ENCODE results near the gene NBDY.

NBDY gene

DNA sequence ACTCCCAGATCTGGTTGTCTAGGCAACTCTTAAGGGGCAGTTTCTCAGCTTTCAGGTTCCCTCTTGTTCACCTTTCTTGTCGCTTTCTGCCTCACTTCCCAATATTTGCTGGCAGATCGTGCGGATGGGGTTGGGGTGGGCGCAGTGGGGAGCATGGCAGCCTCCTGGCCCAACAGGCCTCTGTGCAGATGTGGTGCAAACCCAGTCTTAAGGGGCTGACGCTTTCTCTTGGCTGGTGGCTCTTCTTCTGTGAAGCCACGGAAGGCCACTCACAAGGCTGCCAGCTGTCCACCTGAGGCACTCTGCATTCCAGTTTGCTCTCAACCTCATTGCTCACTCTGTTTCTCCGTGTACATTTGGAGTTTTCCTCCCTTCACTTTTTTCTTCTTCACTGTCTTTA is 61.7 kb downstream of the NBDY start:
- no peak for DNase-seq (ENCODE audit: low read depth, low spot score)
- Histone ChIP-seq H3K9me3 (ENCODE audit: low read depth, low read length) (no peaks in the 10 kb centered on the region), H3K4me3 (no peak overlapping the region), H3K36me3 (ENCODE audit: insufficient read depth, low read length) (no peaks in the 10 kb centered on the region), H3K9ac (ENCODE audit: insufficient read length) (no peak overlapping the region), H3K27ac (no peak overlapping the region)
- TF ChIP-seq FOXP2 (optimal IDR thresholded peaks at IDR 0.05; ENCODE audit: control extremely low read depth, extremely low read length, insufficient read depth), result no peak
- TF ChIP-seq POLR2AphosphoS5 (IDR thresholded peaks at IDR 0.05; ENCODE audit: borderline replicate concordance, low read depth, low read length), result no peak
- TF ChIP-seq EZH2 (IDR thresholded peaks at IDR 0.05), result no peak

DNA sequence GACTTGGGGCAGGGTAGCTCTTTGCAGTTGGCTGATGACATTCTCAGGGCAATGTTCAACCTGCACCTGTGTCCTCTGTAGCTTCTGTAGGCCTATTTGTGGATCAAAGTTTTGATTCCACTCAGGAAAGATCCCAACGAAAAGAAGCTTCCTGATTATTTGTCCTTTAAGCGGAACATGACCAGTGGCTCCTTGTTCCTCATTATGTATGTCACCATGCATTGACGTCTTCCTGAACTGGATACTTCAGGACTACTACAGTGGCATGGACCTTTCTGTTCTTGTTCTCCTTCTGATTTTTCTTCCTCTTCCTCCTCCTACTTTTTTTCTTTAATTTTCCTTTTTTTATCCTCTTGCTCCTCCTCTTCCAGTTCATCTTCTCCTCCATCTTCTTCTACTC is 62.4 kb downstream of the NBDY start:
- Histone ChIP-seq H3K27ac (no peak overlapping the region), H3K36me3 (ENCODE audit: insufficient read depth, low read length) (no peaks in the 10 kb centered on the region), H3K9ac (ENCODE audit: insufficient read length) (no peak overlapping the region), H3K4me3 (no peak overlapping the region), H3K9me3 (ENCODE audit: low read depth, low read length) (no peaks in the 10 kb centered on the region)
- TF ChIP-seq FOXP2 (optimal IDR thresholded peaks at IDR 0.05; ENCODE audit: control extremely low read depth, extremely low read length, insufficient read depth) (no peak), EZH2 (IDR thresholded peaks at IDR 0.05) (no peak), POLR2AphosphoS5 (IDR thresholded peaks at IDR 0.05; ENCODE audit: borderline replicate concordance, low read depth, low read length) (no peak)
- DNase-seq (ENCODE audit: low read depth, low spot score), result no peak

DNA sequence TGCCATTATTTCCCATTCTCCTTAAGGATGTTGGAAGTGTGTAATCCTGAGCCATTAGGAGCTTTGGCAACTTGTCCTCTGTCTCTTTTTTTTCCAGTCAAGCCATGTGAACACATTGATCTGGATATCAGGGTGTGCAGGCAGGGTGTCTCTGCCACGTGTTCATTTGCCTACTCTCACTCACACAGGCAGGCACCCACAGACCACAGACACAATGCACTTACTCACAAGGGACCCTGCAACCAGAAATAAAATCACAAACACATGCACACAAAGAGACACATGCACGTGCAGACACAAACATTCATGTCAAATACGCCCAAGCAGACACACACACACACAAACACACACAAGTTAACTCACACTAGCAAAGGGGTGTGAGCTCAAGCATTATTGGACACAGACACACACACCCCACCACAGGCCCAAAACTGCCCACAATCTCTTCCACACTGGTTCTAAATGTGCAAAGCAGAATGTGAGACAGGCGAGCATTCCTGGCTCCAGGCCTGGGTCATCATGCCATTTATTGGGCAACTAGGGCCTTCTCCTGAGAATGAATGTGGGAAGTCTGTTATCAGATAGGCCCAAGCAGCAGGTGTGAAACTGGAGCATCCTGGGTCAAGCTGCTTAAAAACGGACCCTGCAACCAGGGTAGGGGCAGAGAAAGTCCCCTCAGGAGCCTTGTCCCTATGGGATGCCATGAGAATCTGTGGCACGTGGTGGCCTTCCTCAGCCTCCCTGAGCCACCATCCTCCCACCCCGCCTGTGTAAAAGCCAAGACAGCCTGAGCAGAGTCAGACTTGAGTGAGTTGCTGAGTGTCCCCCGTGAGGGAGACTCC is 63.4 kb downstream of the NBDY start:
- no peak for TF ChIP-seq EZH2 (IDR thresholded peaks at IDR 0.05)
- no peak for TF ChIP-seq FOXP2 (optimal IDR thresholded peaks at IDR 0.05; ENCODE audit: control extremely low read depth, extremely low read length, insufficient read depth)
- no peak for TF ChIP-seq POLR2AphosphoS5 (IDR thresholded peaks at IDR 0.05; ENCODE audit: borderline replicate concordance, low read depth, low read length)
- no peak overlapping the region for H3K9ac ChIP-seq (ENCODE audit: insufficient read length)
- no peak for DNase-seq (ENCODE audit: low read depth, low spot score)
- no peaks in the 10 kb centered on the region for H3K9me3 ChIP-seq (ENCODE audit: low read depth, low read length)
- no peak overlapping the region for H3K27ac ChIP-seq
- H3K36me3 ChIP-seq (ENCODE audit: insufficient read depth, low read length), result no peaks in the 10 kb centered on the region
- H3K4me3 ChIP-seq, result no peak overlapping the region

DNA sequence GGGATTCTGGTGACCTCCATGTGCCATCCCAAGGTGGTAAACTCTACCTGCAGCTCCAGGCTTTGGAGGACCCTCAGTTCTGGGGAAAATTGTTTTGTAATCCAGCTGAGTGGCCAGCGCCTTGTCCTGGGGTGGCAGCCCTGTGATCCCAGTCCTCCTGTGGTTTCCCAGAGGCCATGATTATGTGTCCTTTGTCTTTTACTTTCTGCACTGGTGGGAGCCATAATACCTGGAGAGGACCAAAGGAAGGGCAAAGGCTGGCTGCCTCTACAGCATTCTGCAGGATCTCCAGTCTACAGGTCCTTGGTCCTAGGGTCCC is 64.0 kb downstream of the NBDY start:
- DNase-seq (ENCODE audit: low read depth, low spot score), result no peak
- no peak overlapping the region for H3K27ac ChIP-seq
- no peak overlapping the region for H3K4me3 ChIP-seq
- TF ChIP-seq FOXP2 (optimal IDR thresholded peaks at IDR 0.05; ENCODE audit: control extremely low read depth, extremely low read length, insufficient read depth) (no peak), EZH2 (IDR thresholded peaks at IDR 0.05) (no peak), POLR2AphosphoS5 (IDR thresholded peaks at IDR 0.05; ENCODE audit: borderline replicate concordance, low read depth, low read length) (no peak)
- no peaks in the 10 kb centered on the region for H3K36me3 ChIP-seq (ENCODE audit: insufficient read depth, low read length)
- no peak overlapping the region for H3K9ac ChIP-seq (ENCODE audit: insufficient read length)
- H3K9me3 ChIP-seq (ENCODE audit: low read depth, low read length), result no peaks in the 10 kb centered on the region

DNA sequence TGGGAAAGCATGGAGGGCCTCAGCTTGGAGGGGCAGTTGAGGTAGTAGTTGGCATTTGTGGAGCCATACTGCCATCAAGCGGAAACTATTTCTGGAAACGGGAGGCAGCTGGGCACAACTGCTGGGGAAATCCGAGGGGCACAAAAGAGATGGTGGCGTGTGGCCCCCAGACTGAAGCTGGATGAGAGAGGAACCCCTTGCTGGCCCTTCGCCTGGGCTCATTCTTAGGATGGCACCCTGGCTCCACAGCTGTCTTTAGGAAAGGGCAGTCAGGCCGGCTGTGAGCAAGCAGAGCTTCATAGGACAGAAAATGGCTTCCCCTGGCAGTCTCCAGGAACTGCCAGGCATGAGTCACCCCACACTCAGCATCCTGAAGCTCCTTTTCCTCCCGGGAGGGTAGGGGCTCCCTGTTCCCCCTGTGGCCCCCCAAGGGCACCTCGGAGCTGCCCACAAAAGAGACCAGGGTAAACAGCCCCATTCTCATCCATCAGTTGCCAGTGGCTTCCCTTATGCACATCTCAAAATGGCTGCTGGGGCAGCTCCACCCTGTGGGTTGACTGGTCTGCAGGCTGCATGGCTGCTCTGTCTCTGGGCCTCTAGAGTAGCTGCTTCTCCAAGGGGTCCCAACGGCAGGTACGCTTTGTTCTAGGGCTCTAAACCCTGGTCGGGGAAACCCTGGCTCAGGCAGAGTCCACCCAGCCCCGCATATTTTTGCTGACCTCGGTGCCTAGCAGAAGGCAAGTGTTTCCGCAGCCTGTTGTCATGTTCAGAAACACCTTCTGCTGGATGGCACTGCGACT is 64.7 kb downstream of the NBDY start:
- TF ChIP-seq EZH2 (IDR thresholded peaks at IDR 0.05), result no peak
- TF ChIP-seq FOXP2 (optimal IDR thresholded peaks at IDR 0.05; ENCODE audit: control extremely low read depth, extremely low read length, insufficient read depth), result no peak
- no peak for TF ChIP-seq POLR2AphosphoS5 (IDR thresholded peaks at IDR 0.05; ENCODE audit: borderline replicate concordance, low read depth, low read length)
- Histone ChIP-seq H3K9ac (ENCODE audit: insufficient read length) (no peak overlapping the region), H3K4me3 (no peak overlapping the region), H3K36me3 (ENCODE audit: insufficient read depth, low read length) (no peaks in the 10 kb centered on the region), H3K9me3 (ENCODE audit: low read depth, low read length) (no peaks in the 10 kb centered on the region), H3K27ac (no peak overlapping the region)
- DNase-seq (ENCODE audit: low read depth, low spot score), result no peak

DNA sequence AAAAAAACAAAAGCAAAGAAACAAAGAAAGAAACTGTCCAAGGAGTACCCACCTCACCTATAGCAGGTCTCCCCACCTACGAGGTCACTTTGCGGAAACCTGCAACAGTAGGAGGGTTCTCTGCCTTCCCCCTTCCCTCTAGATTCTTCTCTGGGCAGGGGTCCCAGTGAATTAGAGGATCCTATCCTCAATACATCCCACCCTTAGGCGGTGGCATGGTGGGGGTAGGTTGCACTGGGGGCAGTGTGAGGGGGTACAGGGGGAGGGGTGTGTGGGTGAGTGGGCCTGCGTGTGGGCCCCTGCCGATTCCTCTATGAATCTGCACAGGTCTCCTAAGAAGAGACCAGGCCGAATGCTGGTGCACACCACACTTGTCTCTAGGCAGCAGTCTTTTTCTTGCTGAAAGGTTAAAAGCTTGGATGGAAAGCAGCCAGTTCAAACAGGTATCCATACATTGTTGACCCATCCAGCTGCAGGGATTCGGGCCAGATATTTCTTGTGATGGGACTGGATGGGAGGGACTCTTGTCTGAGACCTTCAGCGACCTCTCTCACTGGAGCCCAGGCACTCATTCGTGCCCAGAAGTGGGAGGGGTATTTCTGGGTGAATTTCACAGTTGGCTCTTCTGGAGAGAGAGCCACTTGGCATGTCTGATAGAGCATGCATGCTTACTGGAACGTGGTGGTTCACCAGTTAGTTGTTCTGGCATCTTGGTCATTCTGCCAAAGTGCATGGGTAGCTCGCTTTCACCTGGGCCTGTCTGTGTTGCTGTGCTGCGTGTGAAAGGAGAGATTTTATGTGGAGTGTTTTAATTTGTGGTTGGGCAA is 65.6 kb downstream of the NBDY start:
- no peak for DNase-seq (ENCODE audit: low read depth, low spot score)
- Histone ChIP-seq H3K36me3 (ENCODE audit: insufficient read depth, low read length) (no peaks in the 10 kb centered on the region), H3K9ac (ENCODE audit: insufficient read length) (no peak overlapping the region), H3K27ac (no peak overlapping the region), H3K9me3 (ENCODE audit: low read depth, low read length) (no peaks in the 10 kb centered on the region), H3K4me3 (no peak overlapping the region)
- no peak for TF ChIP-seq EZH2 (IDR thresholded peaks at IDR 0.05)
- TF ChIP-seq FOXP2 (optimal IDR thresholded peaks at IDR 0.05; ENCODE audit: control extremely low read depth, extremely low read length, insufficient read depth), result no peak
- no peak for TF ChIP-seq POLR2AphosphoS5 (IDR thresholded peaks at IDR 0.05; ENCODE audit: borderline replicate concordance, low read depth, low read length)

DNA sequence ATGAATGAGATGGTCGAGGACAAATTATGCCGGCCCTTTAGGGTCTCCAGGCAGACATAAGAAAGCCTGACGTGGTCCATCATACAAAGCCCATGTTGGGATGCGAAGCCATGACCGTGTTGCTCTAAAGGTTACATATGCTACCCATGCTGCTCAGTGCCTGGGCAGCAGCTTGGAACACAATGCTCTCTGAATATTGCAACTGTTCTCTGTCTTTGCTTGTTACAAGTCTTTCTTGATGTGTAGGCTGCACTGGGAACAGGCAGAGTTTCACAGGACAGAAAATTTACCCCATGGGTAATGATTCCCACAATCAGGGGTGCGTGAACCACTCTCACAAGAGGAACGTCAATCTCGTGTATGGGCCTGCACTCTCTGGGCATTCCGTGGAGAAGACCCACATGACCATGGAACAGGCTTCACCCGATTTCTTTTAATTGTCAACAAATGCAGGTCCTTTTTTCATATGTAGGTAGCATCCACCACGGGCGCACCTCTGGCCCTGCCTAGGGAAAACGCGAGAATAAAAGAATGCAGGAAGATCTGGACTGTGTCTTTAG is 66.3 kb downstream of the NBDY start:
- Histone ChIP-seq H3K36me3 (ENCODE audit: insufficient read depth, low read length) (no peaks in the 10 kb centered on the region), H3K9ac (ENCODE audit: insufficient read length) (no peak overlapping the region), H3K9me3 (ENCODE audit: low read depth, low read length) (no peaks in the 10 kb centered on the region), H3K27ac (no peak overlapping the region), H3K4me3 (no peak overlapping the region)
- no peak for DNase-seq (ENCODE audit: low read depth, low spot score)
- TF ChIP-seq EZH2 (IDR thresholded peaks at IDR 0.05), result no peak
- TF ChIP-seq FOXP2 (optimal IDR thresholded peaks at IDR 0.05; ENCODE audit: control extremely low read depth, extremely low read length, insufficient read depth), result no peak
- no peak for TF ChIP-seq POLR2AphosphoS5 (IDR thresholded peaks at IDR 0.05; ENCODE audit: borderline replicate concordance, low read depth, low read length)

Measured in SK-N-MC (cell line).